GM21390 (cell line): ENCODE measurements around the gene CTNNA1.
"Not testable (repeated sequence)": the region's sequence is repeated elsewhere in the genome, so short reads cannot be mapped to it uniquely, and the experiment has no call there.

Source experiments
- ATAC-seq: cut with Tn5 transposase; IDR thresholded peaks from one replicate; pipeline ENCODE4 v1.9.1; 2021; ENCODE audit not compliant: unreplicated experiment

CTNNA1 gene

DNA sequence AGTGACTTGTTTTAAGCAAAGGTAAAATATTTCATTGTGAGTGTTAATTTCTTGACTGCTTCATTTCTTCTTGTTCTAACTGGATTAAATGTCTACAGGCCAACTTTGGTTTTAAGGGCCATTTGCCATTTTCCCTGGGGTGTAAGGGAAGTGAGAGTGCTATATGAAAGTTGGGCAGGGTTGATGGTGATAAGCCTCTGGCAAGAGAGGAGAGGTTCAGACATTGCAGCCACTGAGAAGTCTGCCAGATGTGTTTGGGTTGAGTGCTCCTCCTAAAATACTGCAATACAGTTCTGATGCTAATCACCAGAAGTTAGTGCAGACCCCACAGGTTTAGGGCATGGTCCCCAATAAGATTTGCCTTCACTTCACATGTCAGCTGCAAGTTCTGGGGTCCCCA lies 136.8 kb downstream of the CTNNA1 start:
- no peak for ATAC-seq

DNA sequence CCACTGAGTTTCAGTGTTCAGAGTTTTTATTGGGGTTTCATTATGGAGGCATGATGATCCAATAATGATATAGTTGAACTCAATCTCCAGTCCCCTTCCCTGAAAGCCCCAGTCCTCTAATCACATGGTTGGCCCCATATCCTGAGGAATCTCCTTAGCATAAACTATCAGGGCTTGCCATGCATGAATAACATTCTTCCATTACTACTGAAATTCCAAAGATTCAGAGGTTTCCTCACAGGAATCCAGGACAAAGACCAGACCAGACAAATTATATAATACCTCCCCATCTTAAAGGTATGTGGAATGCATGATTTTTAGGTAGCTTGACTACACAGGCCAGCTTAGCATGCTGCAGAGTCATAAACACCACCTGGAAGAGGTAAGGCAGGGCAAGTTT lies 137.4 kb downstream of the CTNNA1 start:
- no peak for ATAC-seq

GRCh38 chr5:138895918-138896317 lies 142.7 kb downstream of the CTNNA1 start:
- no peak for ATAC-seq

DNA sequence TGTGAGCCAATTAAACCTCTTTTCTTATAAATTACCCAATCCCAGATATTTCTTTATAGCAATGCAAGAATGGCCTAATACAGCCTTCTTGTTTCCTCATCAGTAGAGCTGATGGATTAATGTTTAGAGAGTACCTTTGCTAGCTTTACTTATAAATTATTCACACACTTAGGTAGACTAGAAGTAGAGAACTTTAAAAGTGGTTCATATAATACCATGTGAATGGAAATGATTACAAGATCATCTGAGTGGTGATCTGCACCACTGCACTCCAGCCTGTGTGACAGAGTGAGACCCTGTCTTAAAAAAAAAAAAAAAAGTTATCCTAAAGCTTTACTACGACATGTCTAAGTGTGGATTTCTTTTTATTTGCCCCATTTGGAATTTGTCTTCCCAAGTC lies 145.1 kb downstream of the CTNNA1 start:
- ATAC-seq = no peak

GRCh38 chr5:138898742-138899141 lies 145.5 kb downstream of the CTNNA1 start:
- no peak for ATAC-seq

DNA sequence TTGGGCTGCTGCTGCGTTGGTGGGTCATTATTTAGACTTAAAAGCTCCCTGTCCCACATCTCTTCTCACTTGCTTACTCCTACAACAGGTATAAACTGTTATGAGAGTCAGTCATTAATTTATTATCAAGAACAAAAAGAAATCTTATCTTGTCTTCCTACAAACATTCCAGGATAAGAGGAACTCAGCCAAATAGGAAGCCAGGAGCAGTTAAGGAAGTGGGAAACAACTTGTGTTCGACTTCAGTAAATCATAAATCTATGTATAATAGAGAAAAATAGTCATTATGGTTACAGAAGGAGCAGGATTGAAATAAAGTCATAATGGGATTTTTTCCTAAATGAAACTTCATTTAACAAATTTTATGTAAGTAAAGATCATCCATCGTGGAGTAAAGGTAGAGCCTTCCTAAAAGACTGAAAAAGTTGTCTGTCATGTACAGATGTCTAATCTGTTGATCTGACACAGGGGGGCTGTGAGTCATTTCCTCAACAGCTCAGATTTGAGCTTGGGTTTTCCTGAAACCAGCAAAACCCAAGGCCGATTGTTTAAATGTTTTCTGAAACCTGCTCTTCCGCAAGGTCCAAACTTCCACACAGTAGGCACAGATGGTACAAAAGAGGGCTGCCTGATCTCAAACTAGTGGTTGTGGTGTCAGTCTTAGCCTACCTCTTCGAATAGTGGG lies 147.2 kb downstream of the CTNNA1 start:
- ATAC-seq = no peak

DNA sequence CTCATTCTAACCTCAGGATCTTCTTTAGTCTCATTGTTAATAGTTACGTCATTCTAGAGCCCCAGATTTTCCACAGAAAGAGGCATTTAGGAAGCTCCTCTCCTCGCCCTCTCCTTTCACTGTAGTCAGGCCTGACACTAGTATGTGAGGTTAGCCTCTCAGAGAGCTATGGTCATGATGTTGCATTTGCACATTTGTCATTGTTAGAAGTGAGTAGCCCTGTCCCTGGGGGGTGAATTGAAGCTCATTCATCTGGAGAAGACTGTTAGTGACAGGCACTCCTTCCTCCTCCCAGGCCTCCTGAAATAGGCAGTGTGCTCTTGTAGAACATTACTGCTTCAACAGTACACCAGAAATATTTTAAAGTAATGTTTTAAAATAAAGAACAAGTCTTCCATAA lies 148.5 kb downstream of the CTNNA1 start:
- ATAC-seq = no peak

- ATAC-seq = no peak
Observed at GRCh38 chr5:138903130-138903775, 150.0 kb downstream of the CTNNA1 start.

GRCh38 chr5:138905541-138905940 lies 152.3 kb downstream of the CTNNA1 start:
- no peak for ATAC-seq

DNA sequence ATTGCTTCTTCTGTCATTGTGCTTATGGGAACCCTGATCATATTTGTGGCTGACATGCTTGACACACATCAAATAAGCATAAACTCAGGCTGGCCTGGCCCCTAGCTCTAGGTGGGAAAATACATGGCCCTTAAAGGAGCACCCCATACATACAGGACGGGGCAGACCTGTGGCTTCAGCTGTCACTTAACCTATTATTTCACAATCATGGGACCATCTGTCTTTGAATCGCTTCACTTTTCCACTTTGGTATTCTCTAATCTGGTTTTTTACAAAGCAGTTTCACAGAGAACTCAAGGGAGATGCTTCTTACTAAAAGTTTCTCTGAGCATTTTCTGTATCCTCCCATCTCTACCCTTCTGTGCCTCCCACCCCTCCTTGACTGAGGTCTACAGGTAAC lies 156.5 kb downstream of the CTNNA1 start:
- no peak for ATAC-seq

DNA sequence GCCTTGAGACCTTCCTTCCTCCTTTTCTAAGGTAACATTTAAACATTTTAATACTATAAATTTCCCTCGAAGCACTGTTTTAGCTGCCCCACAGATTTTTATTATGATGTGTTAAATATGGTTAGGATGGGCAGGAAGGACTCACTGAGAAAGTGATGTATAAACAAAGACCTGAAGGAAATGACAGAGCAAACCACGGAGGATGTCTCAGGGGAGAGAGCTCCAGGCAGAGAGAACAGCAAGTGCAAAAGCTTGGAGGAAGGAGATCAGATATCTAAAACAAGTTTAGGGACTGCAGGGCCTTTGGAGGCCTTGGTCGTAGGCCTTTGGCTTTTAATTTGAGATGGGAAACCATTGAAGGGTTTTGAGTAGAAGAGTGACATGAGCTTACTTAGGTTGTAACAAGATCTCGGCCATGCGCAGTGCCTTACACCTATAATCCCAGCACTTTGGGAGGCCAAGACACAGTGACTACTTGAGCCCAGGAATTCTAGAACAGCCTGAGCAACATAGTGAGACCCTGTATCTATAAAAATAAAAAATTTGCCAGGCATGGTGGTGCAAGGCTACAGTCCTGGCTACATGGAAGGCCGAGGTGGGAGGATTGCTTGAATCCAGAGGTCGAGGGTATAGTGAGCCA lies 157.4 kb downstream of the CTNNA1 start:
- no peak for ATAC-seq

DNA sequence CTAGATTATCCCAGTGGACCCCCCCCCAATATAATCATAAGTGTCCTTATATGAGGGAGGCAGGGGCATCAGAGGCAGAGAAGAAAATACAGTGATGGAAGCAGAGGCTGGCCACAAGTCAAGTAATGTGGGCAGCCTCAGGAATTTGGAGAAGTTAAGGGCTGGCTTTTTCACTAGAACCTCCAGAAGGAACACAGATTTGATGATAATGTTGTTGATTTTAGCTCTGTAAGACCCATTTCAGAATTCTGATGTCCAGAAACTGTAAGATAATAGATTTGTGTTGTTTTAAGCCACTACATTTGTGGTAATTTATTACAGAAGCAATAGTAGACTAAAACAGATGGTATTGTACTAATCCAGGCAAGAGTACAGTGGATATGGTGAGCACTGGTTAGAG lies 158.2 kb downstream of the CTNNA1 start:
- ATAC-seq = no peak

GRCh38 chr5:138912093-138912492 lies 158.9 kb downstream of the CTNNA1 start:
- ATAC-seq = no peak

DNA sequence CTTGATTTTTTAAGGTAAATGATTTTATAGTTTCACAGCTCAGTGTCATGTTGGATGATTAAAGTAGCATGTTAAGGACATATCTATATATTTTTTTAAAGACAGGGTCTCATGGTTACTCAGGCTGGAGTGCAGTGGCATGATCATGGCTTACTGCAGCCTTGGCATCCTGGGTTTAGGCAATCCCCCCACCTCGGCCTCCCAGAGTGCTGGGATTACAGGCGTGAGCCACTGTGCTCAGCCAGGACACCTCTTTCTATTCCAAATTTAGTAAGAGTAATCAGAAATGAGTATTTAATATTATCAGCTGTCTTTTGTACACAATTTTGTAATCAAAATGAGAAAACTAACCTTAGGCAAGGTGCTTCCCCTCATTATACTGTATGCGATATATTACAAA lies 160.5 kb downstream of the CTNNA1 start:
- ATAC-seq = no peak

GRCh38 chr5:138914338-138914737 lies 161.1 kb downstream of the CTNNA1 start:
- no peak for ATAC-seq

DNA sequence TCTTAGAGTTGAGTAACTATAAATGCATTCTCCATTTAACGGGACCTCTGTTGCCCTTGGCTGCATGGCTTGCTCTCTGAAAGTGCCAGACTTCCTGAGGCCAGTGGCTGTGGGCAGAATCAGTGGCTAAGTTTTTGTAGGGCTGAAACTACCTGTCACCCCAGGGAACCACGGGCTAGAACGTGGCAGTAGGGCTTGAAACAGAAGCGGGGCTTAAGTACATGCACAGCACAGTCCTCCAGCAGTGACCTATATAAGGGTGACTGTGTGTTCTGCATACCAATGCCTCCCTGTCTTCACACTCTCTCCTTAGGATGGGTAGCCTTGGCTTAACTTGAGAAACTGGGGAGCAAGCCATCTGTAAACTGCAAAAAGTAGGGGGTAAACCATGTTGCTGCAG lies 165.5 kb downstream of the CTNNA1 start:
- no peak for ATAC-seq

DNA sequence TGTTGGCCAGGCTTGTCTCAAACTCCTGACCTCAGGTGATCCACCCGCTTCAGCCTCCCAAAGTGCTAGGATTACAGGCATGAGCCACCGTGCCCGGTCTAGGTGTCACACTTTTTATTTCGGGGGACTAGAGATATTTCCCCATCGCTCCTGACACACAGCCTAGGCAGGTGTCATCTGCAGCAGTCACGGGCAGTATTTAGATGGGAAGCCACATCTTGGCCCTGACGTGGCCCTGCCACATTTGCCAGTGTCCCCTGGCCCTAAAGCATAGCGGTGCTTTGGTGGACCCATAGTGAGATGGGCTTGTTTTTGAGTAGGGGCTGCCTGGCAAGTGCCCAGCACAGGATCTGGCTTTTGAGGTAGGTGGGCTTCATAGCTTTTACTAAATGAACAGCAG lies 167.0 kb downstream of the CTNNA1 start:
- ATAC-seq = no peak

- ATAC-seq = not testable (repeated sequence)
Observed at GRCh38 chr5:138921362-138921761, 168.1 kb downstream of the CTNNA1 start.

DNA sequence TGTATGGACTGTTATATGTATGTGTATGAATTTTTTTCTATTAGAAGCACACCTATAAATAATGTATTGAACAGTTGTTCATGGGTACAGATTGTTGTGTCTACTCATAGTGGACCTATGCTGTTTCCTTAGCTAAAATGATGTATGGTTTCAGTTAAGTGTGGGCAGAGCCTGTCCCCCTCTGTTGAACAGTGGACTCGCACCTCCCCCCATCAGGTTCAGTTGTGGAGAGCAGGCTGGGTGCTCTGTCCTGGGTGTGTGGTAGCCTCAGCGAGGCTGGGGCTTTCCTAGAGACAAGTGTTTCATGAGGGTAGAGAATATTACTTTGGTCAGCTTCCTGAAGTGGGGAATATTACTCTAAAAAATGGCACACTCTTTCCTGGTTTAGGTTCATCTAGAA lies 169.3 kb downstream of the CTNNA1 start:
- no peak for ATAC-seq

DNA sequence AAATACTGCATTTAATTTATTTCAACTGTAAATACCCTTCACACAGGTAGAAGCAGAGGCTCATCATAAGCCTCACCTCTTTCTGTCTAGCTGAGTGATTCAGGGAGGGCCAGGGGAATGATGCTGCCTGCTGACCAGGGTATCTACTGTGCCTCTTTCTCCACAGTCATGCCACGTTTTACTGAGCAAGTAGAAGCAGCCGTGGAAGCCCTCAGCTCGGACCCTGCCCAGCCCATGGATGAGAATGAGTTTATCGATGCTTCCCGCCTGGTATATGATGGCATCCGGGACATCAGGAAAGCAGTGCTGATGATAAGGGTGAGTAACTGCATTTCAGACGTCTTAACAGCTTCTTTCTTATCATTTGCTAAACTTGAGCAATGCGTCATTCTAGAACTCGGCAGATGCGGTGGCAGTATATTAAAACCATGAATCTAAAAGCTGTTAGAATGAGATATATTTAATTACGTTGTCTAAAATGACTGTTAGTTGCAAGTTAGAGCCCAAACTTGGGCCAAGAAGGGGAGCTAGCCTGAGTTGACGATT lies 171.9 kb downstream of the CTNNA1 start:
- ATAC-seq = no peak

- ATAC-seq = no peak
Observed at GRCh38 chr5:138926257-138926656, 173.0 kb downstream of the CTNNA1 start.
